Measurements from ENCODE around the gene GATB.

GATB gene

GRCh38 chr4:151641983-151642382 lies 118.8 kb downstream of the GATB start:
- Mint-ChIP-seq H3K27me3 (peaks cover 7% of the 10 kb centered on the region), H3K9me3 (no peaks in the 10 kb centered on the region), H3K36me3 (ENCODE audit: low read depth) (no peaks in the 10 kb centered on the region)

GRCh38 chr4:151641167-151641566 lies 119.6 kb downstream of the GATB start:
- Mint-ChIP-seq H3K27ac (no peak overlapping the region), H3K36me3 (ENCODE audit: low read depth) (no peaks in the 10 kb centered on the region), H3K4me3 (no peak overlapping the region), H3K9me3 (no peaks in the 10 kb centered on the region), H3K27me3 (peaks cover 5% of the 10 kb centered on the region), H3K4me1 (ENCODE audit: low read depth) (peaks cover 5% of the 10 kb centered on the region)
- intact Hi-C loops (cut with micrococcal nuclease) = no loop called here

More at GRCh38 chr4:151641983-151642382, 118.8 kb downstream of the GATB start:
- Mint-ChIP-seq H3K4me3 (no peak overlapping the region), H3K27ac (no peak overlapping the region), H3K4me1 (ENCODE audit: low read depth) (peaks cover 5% of the 10 kb centered on the region)
- intact Hi-C loops (cut with micrococcal nuclease) = no loop called here

GRCh38 chr4:151640381-151640780 lies 120.4 kb downstream of the GATB start:
- H3K27me3 Mint-ChIP-seq = peaks cover 4% of the 10 kb centered on the region
- H3K27ac Mint-ChIP-seq = no peak overlapping the region
- intact Hi-C loops (cut with micrococcal nuclease) = no loop called here
- peaks cover 5% of the 10 kb centered on the region for H3K4me1 Mint-ChIP-seq (ENCODE audit: low read depth)
- no peaks in the 10 kb centered on the region for H3K36me3 Mint-ChIP-seq (ENCODE audit: low read depth)
- no peaks in the 10 kb centered on the region for H3K9me3 Mint-ChIP-seq
- no peak overlapping the region for H3K4me3 Mint-ChIP-seq

GRCh38 chr4:151638295-151638858 lies 122.4 kb downstream of the GATB start:
- Mint-ChIP-seq H3K27me3 (peaks cover 4% of the 10 kb centered on the region), H3K27ac (no peak overlapping the region), H3K36me3 (ENCODE audit: low read depth) (no peaks in the 10 kb centered on the region), H3K4me1 (ENCODE audit: low read depth) (peaks cover 5% of the 10 kb centered on the region), H3K9me3 (no peaks in the 10 kb centered on the region), H3K4me3 (no peak overlapping the region)
- intact Hi-C loops (cut with micrococcal nuclease) = no loop called here

GRCh38 chr4:151631349-151631748 lies 129.5 kb downstream of the GATB start:
- Mint-ChIP-seq H3K4me1 (ENCODE audit: low read depth) (no peaks in the 10 kb centered on the region), H3K36me3 (ENCODE audit: low read depth) (no peaks in the 10 kb centered on the region), H3K9me3 (no peaks in the 10 kb centered on the region), H3K27ac (no peak overlapping the region), H3K4me3 (no peak overlapping the region), H3K27me3 (peaks cover 10% of the 10 kb centered on the region)
- intact Hi-C loops (cut with micrococcal nuclease) = no loop called here

- Mint-ChIP-seq H3K27me3 (peaks cover 12% of the 10 kb centered on the region), H3K27ac (no peak overlapping the region)
- intact Hi-C loops (cut with micrococcal nuclease) = no loop called here
Observed at GRCh38 chr4:151629097-151629783, 131.6 kb downstream of the GATB start.

GRCh38 chr4:151628001-151628608 lies 132.7 kb downstream of the GATB start:
- no peaks in the 10 kb centered on the region for H3K9me3 Mint-ChIP-seq
- no peaks in the 10 kb centered on the region for H3K36me3 Mint-ChIP-seq (ENCODE audit: low read depth)
- no peak overlapping the region for H3K27ac Mint-ChIP-seq
- H3K4me3 Mint-ChIP-seq = no peak overlapping the region
- peaks cover 12% of the 10 kb centered on the region for H3K27me3 Mint-ChIP-seq
- H3K4me1 Mint-ChIP-seq (ENCODE audit: low read depth) = no peaks in the 10 kb centered on the region
- intact Hi-C loops (cut with micrococcal nuclease) = no loop called here

More at GRCh38 chr4:151629097-151629783, 131.6 kb downstream of the GATB start:
- no peak overlapping the region for H3K4me3 Mint-ChIP-seq
- no peaks in the 10 kb centered on the region for H3K36me3 Mint-ChIP-seq (ENCODE audit: low read depth)
- H3K9me3 Mint-ChIP-seq = no peaks in the 10 kb centered on the region
- no peaks in the 10 kb centered on the region for H3K4me1 Mint-ChIP-seq (ENCODE audit: low read depth)

GRCh38 chr4:151627491-151627890 lies 133.3 kb downstream of the GATB start:
- intact Hi-C loops (cut with micrococcal nuclease) = no loop called here
- no peak overlapping the region for H3K27ac Mint-ChIP-seq
- H3K9me3 Mint-ChIP-seq = no peaks in the 10 kb centered on the region
- peaks cover 12% of the 10 kb centered on the region for H3K27me3 Mint-ChIP-seq
- H3K4me3 Mint-ChIP-seq = no peak overlapping the region
- H3K36me3 Mint-ChIP-seq (ENCODE audit: low read depth) = no peaks in the 10 kb centered on the region
- no peaks in the 10 kb centered on the region for H3K4me1 Mint-ChIP-seq (ENCODE audit: low read depth)

- Mint-ChIP-seq H3K27me3 (peaks cover 14% of the 10 kb centered on the region), H3K9me3 (no peaks in the 10 kb centered on the region)
Observed at GRCh38 chr4:151626751-151627150, 134.1 kb downstream of the GATB start.

GRCh38 chr4:151626228-151626627 lies 134.6 kb downstream of the GATB start:
- Mint-ChIP-seq H3K4me3 (no peak overlapping the region), H3K36me3 (ENCODE audit: low read depth) (no peaks in the 10 kb centered on the region), H3K27me3 (peaks cover 16% of the 10 kb centered on the region), H3K4me1 (ENCODE audit: low read depth) (no peaks in the 10 kb centered on the region), H3K27ac (no peak overlapping the region), H3K9me3 (no peaks in the 10 kb centered on the region)
- intact Hi-C loops (cut with micrococcal nuclease) = no loop called here

More at GRCh38 chr4:151626751-151627150, 134.1 kb downstream of the GATB start:
- H3K27ac Mint-ChIP-seq = no peak overlapping the region
- intact Hi-C loops (cut with micrococcal nuclease) = no loop called here
- no peak overlapping the region for H3K4me3 Mint-ChIP-seq
- no peaks in the 10 kb centered on the region for H3K36me3 Mint-ChIP-seq (ENCODE audit: low read depth)
- no peaks in the 10 kb centered on the region for H3K4me1 Mint-ChIP-seq (ENCODE audit: low read depth)

GRCh38 chr4:151624626-151625565 lies 135.9 kb downstream of the GATB start:
- Mint-ChIP-seq H3K4me3 (no peak overlapping the region), H3K36me3 (ENCODE audit: low read depth) (no peaks in the 10 kb centered on the region), H3K27me3 (peaks cover 16% of the 10 kb centered on the region), H3K9me3 (no peaks in the 10 kb centered on the region), H3K27ac (no peak overlapping the region), H3K4me1 (ENCODE audit: low read depth) (no peaks in the 10 kb centered on the region)
- intact Hi-C loops (cut with micrococcal nuclease) = no loop called here

Measured in dendritic cell treated with granulocyte-macrophage colony-stimulating factor and Interleukin-4, amounts not matched to agents 40 ng/mL and 50 ng/mL, for 4 days (primary cell).